GM18870 (cell line): ENCODE data around the gene L3MBTL2.

Source experiments
- ATAC-seq: cut with Tn5 transposase; IDR thresholded peaks from one replicate; pipeline ENCODE4 v1.9.1; 2021; ENCODE audit warnings: moderate library complexity; ENCODE audit not compliant: unreplicated experiment

Gene L3MBTL2

DNA sequence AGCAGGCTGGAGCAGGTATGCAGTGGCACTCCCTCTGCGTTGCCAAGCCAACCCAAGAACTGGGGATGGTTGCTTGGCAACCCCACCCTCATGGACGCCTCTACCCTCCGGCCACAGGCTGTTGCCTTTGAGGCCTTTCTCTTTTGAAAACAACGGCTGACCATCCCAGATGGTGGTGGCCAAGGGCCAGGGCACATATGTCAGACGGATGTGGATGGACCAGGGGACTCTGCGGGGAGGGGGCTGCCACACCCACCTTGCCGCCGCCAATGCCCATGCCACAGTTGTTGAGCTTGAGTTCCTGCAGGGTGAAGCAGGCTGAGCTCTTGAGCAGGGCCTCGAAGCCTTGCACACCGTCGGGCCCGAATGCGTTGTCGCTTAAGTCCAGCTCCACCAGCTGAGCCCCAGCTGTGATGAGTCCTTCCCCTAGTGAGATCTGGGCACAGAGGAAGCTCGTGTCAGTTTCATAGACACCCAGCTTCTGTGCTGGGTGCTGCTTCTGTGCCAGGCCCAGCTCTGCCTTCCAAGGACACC is 59.4 kb downstream of the L3MBTL2 start:
- no peak for ATAC-seq

DNA sequence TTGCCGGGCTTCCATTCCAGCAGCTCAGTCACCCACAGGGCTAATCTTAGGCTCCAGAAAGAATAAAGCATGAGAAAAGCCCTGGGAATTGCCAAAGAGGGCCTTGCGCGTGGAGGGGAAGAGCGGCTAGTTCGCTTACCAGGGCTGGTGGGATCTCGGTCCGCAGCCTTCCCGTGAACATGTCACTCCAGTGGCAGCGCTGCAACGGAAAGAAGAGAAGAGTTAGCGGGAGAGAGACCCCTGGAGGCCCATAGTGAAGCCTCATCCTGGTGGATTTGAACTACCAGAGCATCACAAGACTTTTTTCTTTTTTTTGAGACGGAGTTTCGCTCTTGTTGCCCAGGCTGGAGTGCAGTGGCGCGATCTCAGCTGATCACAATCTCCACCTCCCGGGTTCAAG is 62.8 kb downstream of the L3MBTL2 start:
- no peak for ATAC-seq

- no peak for ATAC-seq
Measured at GRCh38 chr22:41271787-41272186, 66.7 kb downstream of the L3MBTL2 start.

DNA sequence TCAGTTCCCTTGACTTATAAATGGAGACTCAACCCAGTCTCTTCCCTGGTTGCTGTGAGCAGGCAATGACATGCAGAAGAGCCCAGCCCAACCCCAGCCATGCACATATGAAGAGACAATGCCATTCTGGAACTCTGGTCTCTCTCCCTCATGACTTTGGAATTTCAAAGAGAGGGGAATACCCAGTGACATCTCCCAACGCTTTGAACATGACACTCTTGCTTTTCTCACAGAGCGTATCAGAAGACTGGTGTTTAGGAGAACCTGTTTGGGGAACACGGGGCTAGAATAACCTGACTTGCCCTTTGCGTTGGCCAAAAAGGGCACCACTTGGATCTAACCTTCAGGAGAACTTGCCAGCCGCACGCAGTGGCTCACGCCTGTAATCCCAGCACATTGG is 68.0 kb downstream of the L3MBTL2 start:
- ATAC-seq, result no peak

- no peak for ATAC-seq
Measured at GRCh38 chr22:41274856-41275255, 69.7 kb downstream of the L3MBTL2 start.

GRCh38 chr22:41280065-41280464 is 75.0 kb downstream of the L3MBTL2 start:
- ATAC-seq, result no peak

GRCh38 chr22:41280854-41281253 is 75.7 kb downstream of the L3MBTL2 start:
- no peak for ATAC-seq
